CD14-positive monocyte (primary cell): ENCODE measurements around the gene PAMR1. TPM values are rescaled to one million over a fixed set of nuclear protein-coding genes. Genes with fewer than 3 reads are reported as not detected.

Source experiments
- DNase-seq, 3 donors: peaks; one replicate each; pipeline ENCODE4 v3.0.0-alpha.2; 2011 to 2022
- H2AFZ ChIP-seq: 2 replicates; pipeline ENCODE4 v1.6.0; 2012; ENCODE audit warnings: mild to moderate bottlenecking, low read depth, low read length, inconsistent platforms; ENCODE audit not compliant: insufficient read depth, poor library complexity, severe bottlenecking
- H3K27ac ChIP-seq, 2 donors: 1 replicate in 1 of 2; 2 replicates in 1 of 2; pipeline ENCODE4 v1.5.1; 2012 to 2013; ENCODE audit warnings: low read length in 2 of 2, control low read depth in 1 of 2, inconsistent platforms in 1 of 2, low read depth in 1 of 2, mild to moderate bottlenecking in 1 of 2
- H3K27me3 ChIP-seq, 2 donors: one replicate each; pipeline versions ENCODE4 v1.6.0 to v1.6.1; 2011 to 2013; ENCODE audit warnings: low read length in 2 of 2; ENCODE audit not compliant: control insufficient read depth in 2 of 2, insufficient read depth in 2 of 2
- H3K36me3 ChIP-seq, 2 donors: replicated peaks in 1 of 2; 1 replicate in 1 of 2; 2 replicates in 1 of 2; pipeline versions ENCODE4 v1.5.1 to v1.6.1; 2012 to 2013; ENCODE audit warnings: low read length in 2 of 2, control low read depth in 1 of 2, inconsistent platforms in 1 of 2, mild to moderate bottlenecking in 1 of 2; ENCODE audit not compliant: insufficient read depth in 2 of 2, control insufficient read depth in 1 of 2
- H3K4me1 ChIP-seq, 2 donors: 1 replicate in 1 of 2; 2 replicates in 1 of 2; pipeline versions ENCODE4 v1.5.1 to v1.6.1; 2012 to 2013; ENCODE audit warnings: low read length in 2 of 2, control low read depth in 1 of 2, inconsistent platforms in 1 of 2, mild to moderate bottlenecking in 1 of 2, moderate library complexity in 1 of 2; ENCODE audit not compliant: insufficient read depth in 2 of 2, control insufficient read depth in 1 of 2
- H3K4me2 ChIP-seq: replicated peaks from 2 replicates; pipeline ENCODE3; 2012; ENCODE audit warnings: low read length, moderate library complexity, mild to moderate bottlenecking; ENCODE audit not compliant: poor library complexity, severe bottlenecking; ENCODE audit errors: extremely low read depth
- H3K4me3 ChIP-seq, 3 experiments: fragments of 200-600 bp in 1 of 3; sonication (generic) in 1 of 3; replicated peaks in 1 of 3; 1 replicate in 2 of 3; 2 replicates in 1 of 3; pipeline ENCODE4 v1.5.1; 2011 to 2013; ENCODE audit warnings: low read length in 3 of 3, mild to moderate bottlenecking in 3 of 3, control low read depth in 2 of 3, low read depth in 2 of 3, inconsistent platforms in 1 of 3, moderate library complexity in 1 of 3
- H3K79me2 ChIP-seq: 2 replicates; pipeline ENCODE4 v1.6.0; 2012; ENCODE audit warnings: mild to moderate bottlenecking, control low read depth, inconsistent platforms, low read length, moderate library complexity; ENCODE audit not compliant: insufficient read depth
- H3K9ac ChIP-seq: 2 replicates; pipeline ENCODE4 v1.6.0; 2017; ENCODE audit warnings: low read length, mild to moderate bottlenecking; ENCODE audit not compliant: insufficient read depth, poor library complexity, severe bottlenecking
- H3K9me3 ChIP-seq, 2 donors: replicated peaks in 1 of 2; 1 replicate in 1 of 2; 2 replicates in 1 of 2; pipeline versions ENCODE4 v1.5.1 to v1.6.1; 2012 to 2013; ENCODE audit warnings: low read length in 2 of 2, control low read depth in 1 of 2; ENCODE audit not compliant: control insufficient read depth in 1 of 2, insufficient read depth in 1 of 2
- H4K20me1 ChIP-seq: 2 replicates; pipeline ENCODE4 v1.6.0; 2012; ENCODE audit warnings: mild to moderate bottlenecking, low read length, control low read depth, moderate library complexity; ENCODE audit not compliant: insufficient read depth
- H3K27ac Mint-ChIP-seq, 7 donors: one replicate each; pipeline ENCODE4 v1.8.0; 2020; ENCODE audit warnings: mild to moderate bottlenecking in 7 of 7, mixed read lengths in 7 of 7, moderate library complexity in 6 of 7, inconsistent platforms in 2 of 7
- H3K27me3 Mint-ChIP-seq, 3 donors: one replicate each; pipeline ENCODE4 v1.8.0; 2021 to 2022; ENCODE audit warnings: low read depth in 3 of 3, mild to moderate bottlenecking in 3 of 3, mixed read lengths in 3 of 3, moderate library complexity in 3 of 3, inconsistent platforms in 1 of 3
- H3K36me3 Mint-ChIP-seq, 2 donors: one replicate each; pipeline ENCODE4 v1.8.0; 2020; ENCODE audit warnings: mixed read lengths in 2 of 2, inconsistent platforms in 1 of 2, mild to moderate bottlenecking in 1 of 2
- H3K4me1 Mint-ChIP-seq: one replicate; pipeline ENCODE4 v1.8.0; 2020; ENCODE audit warnings: mild to moderate bottlenecking, mixed read lengths
- H3K4me3 Mint-ChIP-seq, 2 donors: one replicate each; pipeline ENCODE4 v1.8.0; 2020; ENCODE audit warnings: mild to moderate bottlenecking in 2 of 2, mixed read lengths in 2 of 2, moderate library complexity in 1 of 2
- H3K9me3 Mint-ChIP-seq, 7 donors: one replicate each; pipeline ENCODE4 v1.8.0; 2020 to 2022; ENCODE audit warnings: mixed read lengths in 7 of 7, mild to moderate bottlenecking in 6 of 7, moderate library complexity in 6 of 7, inconsistent platforms in 2 of 7
- CTCF ChIP-seq: fragments of 200-600 bp; IDR thresholded peaks from one replicate; pipeline ENCODE4 v1.8.0; 2022; ENCODE audit warnings: antibody characterized with exemption, mild to moderate bottlenecking
- WGBS: methylation state at CpG from one replicate; pipeline ENCODE4 v1.1.5; 2013; ENCODE audit warnings: missing lambda C conversion rate; ENCODE audit not compliant: insufficient coverage; 5-methylcytosine and 5-hydroxymethylcytosine counted together
- intact Hi-C, 2 donors: fragments of 100-400 bp; cut with micrococcal nuclease; formaldehyde crosslinking; loops; one replicate each; pipeline versions ENCODE4 v1.15.0 to v1.15.1; 2023
- polyA plus RNA-seq, 3 donors: library from polyadenylated mRNA; depleted of rRNA in 1 of 3; unstranded in 2 of 3; stranded (reverse) in 1 of 3; fragments of 300-500 nt in 2 of 3; fragments of >200 nt in 1 of 3; fragmentation: Illumina TruSeq in 2 of 3; gene quantifications; 1 replicate in 2 of 3; 2 replicates in 1 of 3; pipeline ENCODE4 v1.2.3, GENCODE V29; 2012 to 2021

Gene PAMR1
- polyA plus RNA-seq, 3 donors, result not detected

GRCh38 chr11:35567737-35568465 lies 42.5 kb upstream of the PAMR1 start:
- TF ChIP-seq CTCF, result no peak
- H3K9ac ChIP-seq, result no peak overlapping the region
- Mint-ChIP-seq H3K27me3 (peaks cover 9 to 20% (median 18%) of the 10 kb centered on the region in 3 donors), H3K27ac (no peak overlapping the region), H3K9me3 (peaks cover 0 to 8% (median 3%) of the 10 kb centered on the region in 7 donors), H3K36me3 (no peaks in the 10 kb centered on the region), H3K4me3 (no peak overlapping the region), H3K4me1 (no peaks in the 10 kb centered on the region)
- no peaks in the 10 kb centered on the region for H3K36me3 ChIP-seq
- no peak overlapping the region for H2AFZ ChIP-seq
- no peaks in the 10 kb centered on the region for H3K4me1 ChIP-seq
- H3K9me3 ChIP-seq, result no peaks in the 10 kb centered on the region
- no peaks in the 10 kb centered on the region for H3K79me2 ChIP-seq
- no peak for DNase-seq
- no peak overlapping the region for H3K4me2 ChIP-seq
- H3K27ac ChIP-seq, result no peak overlapping the region
- H3K27me3 ChIP-seq, result peaks cover 0 to 7% of the 10 kb centered on the region in 2 donors
- 60% methylated on average over 1 of the region's 1 CpG for WGBS
- H3K4me3 ChIP-seq, result no peak overlapping the region
- intact Hi-C loops, result no loop called here
- no peaks in the 10 kb centered on the region for H4K20me1 ChIP-seq

GRCh38 chr11:35566885-35567284 lies 41.5 kb upstream of the PAMR1 start:
- DNase-seq, result no peak
- Histone ChIP-seq H3K4me1 (no peaks in the 10 kb centered on the region), H4K20me1 (no peaks in the 10 kb centered on the region), H3K9me3 (no peaks in the 10 kb centered on the region), H3K27me3 (peaks cover 4 to 5% of the 10 kb centered on the region in 2 donors), H3K4me3 (no peak overlapping the region), H3K79me2 (no peaks in the 10 kb centered on the region), H2AFZ (no peak overlapping the region), H3K4me2 (no peak overlapping the region), H3K9ac (no peak overlapping the region), H3K27ac (no peak overlapping the region), H3K36me3 (no peaks in the 10 kb centered on the region)
- no peak for TF ChIP-seq CTCF
- Mint-ChIP-seq H3K4me3 (no peak overlapping the region), H3K27ac (no peak overlapping the region), H3K27me3 (peaks cover 9 to 16% (median 15%) of the 10 kb centered on the region in 3 donors), H3K9me3 (peaks cover 0 to 8% (median 3%) of the 10 kb centered on the region in 7 donors), H3K4me1 (no peaks in the 10 kb centered on the region), H3K36me3 (no peaks in the 10 kb centered on the region)
- intact Hi-C loops, result no loop called here
- WGBS, result 83% methylated on average over 1 of the region's 3 CpGs
